SK-N-SH treated with all-trans-retinoic acid at 6 μM for 48 hours (cell line): Measurements from ENCODE around the gene PCNT.

Experiments used
- ISL1 ChIP-seq: fragments of 250-450 bp; sonication (Bioruptor Pico); IDR thresholded peaks from 2 replicates; pipeline ENCODE4 v2.1.2; 2022; ENCODE audit warnings: mild to moderate bottlenecking, moderate library complexity
- PPARA ChIP-seq: fragments of 250-450 bp; sonication (Bioruptor Pico); IDR thresholded peaks from 2 replicates; pipeline ENCODE4 v1.5.0; 2020; ENCODE audit warnings: mild to moderate bottlenecking, borderline replicate concordance
- TSHZ2 ChIP-seq: fragments of 250-450 bp; sonication (Bioruptor Pico); IDR thresholded peaks from 2 replicates; pipeline ENCODE4 v1.5.0; 2020; ENCODE audit warnings: mild to moderate bottlenecking, moderate library complexity
- ZNF565 ChIP-seq: fragments of 450-650 bp; formaldehyde crosslinking; conservative IDR thresholded peaks from 2 replicates; pipeline ENCODE4 v1.5.0; 2020; ENCODE audit warnings: low read depth, mild to moderate bottlenecking, moderate library complexity

GRCh38 chr21:46326110-46326703 is 2.3 kb downstream of the PCNT start:
- TF ChIP-seq TSHZ2 (CRISPR knock-in tag) (no peak), PPARA (CRISPR knock-in tag) (no peak), ISL1 (CRISPR knock-in tag) (no peak), ZNF565 (no peak)
